ENCODE results near the gene EML5.

EML5 gene

DNA sequence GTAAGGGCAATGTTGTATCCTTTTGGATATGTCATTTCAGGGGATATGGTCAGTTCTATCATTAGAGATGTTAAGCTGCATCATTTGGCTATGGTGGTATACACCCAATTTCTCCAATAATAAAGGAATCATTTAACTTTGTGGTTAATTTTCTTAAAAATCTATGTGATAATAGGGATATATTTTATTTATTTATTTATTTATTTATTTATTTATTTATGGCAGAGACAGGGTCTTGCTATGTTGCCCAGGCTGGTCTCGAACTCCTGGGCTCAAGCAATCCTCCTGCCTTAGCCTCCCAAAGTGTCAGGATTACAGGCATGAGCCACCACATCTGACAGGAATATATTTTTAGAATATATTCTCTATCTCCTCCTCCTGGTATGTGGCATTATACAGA, 85.7 kb downstream of the EML5 start:
- no peak for DNase-seq (ENCODE audit: low read depth)

DNA sequence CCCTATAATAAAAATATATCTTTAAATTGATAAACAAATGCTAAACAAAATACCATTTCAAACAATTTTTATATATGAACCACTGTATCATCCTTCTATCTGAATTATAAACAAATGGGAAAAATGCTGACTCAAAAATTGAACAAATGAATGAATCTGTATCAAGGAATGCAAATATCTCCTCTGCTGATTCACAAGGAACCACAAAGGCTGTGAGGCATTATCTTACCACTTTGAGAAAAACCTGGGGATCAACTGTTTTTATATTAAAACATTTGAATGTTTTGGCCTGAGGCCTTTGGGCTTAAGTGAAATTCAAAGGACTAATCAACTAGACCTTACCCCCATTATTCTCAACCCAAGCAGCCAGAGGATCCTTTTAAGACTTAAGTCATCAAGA, 86.3 kb downstream of the EML5 start:
- no peak for DNase-seq (ENCODE audit: low read depth)

DNA sequence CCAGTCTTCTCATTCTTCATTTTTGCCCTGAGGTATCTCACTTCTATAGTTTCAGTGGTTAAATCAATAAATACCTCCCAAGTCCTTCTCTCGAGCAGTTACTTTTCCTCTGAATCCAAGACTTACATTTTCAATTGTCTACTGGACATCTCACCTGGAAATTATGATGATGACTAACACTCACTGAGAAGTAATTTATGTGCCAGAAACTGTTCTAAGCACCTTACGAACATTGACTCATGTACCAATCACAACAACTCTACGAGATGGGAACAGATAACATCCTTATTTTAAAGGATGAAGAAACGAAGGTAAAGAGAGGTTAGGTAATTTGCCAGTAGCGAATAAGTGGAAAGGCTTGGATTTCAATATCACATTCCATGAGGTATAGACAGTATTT, 94.1 kb downstream of the EML5 start:
- no peak for DNase-seq (ENCODE audit: low read depth)

DNA sequence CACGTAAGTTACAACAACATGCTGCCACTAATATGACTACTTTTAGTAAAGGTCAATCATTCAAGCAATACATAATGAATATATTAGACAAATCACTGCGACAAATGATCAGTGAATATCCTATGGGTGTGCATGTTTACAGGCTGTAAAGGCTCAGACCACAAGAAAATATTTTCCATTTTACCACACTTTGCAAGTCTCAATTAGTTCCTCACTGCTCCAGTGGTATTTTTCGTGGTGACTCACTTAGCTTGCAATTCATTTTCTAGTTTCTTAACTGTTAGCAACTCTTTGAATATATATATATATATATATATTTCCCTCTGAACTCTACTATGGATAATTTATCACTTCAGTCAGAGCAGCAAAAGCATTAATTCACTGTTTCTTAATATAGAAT, 96.9 kb downstream of the EML5 start:
- DNase-seq (ENCODE audit: low read depth) = no peak

DNA sequence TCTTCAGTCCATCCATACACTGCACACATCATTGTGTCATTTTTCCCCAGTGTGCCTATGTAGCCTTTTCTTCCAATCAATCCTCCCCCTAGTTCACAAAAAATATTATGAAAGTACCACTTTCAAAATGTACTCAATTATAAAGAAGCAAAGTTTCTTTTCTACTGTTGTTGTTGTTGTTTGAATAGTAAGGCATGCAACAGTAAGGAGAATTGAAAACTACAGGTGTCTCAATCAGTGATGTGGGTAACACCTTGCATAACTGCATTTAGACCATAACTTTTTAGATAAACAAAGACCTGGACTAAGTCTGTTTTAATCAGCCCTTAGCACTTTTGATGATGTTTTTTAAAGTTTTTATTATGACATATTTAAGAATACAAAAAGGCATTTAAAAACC, 104.4 kb downstream of the EML5 start:
- no peak for DNase-seq (ENCODE audit: low read depth)

DNA sequence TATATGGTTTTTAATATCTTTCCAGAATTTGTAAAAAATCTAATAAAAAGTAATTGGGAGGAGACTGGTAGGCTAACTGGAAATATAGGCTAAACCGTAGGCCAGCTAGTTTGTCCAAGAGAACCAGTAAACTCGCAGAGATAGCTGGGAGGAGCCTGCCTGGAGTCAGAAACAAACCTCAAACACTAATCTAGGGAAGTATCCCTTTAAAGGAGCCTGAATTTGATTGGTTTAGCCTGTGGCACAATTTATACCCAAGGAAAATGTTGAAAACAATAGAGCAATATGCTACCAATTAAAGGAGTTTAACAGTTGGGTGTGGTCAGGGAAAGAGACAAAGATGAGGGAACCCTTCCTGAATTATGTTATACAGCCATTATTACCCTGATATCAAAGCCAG, 109.6 kb downstream of the EML5 start:
- no peak for DNase-seq (ENCODE audit: low read depth)

DNA sequence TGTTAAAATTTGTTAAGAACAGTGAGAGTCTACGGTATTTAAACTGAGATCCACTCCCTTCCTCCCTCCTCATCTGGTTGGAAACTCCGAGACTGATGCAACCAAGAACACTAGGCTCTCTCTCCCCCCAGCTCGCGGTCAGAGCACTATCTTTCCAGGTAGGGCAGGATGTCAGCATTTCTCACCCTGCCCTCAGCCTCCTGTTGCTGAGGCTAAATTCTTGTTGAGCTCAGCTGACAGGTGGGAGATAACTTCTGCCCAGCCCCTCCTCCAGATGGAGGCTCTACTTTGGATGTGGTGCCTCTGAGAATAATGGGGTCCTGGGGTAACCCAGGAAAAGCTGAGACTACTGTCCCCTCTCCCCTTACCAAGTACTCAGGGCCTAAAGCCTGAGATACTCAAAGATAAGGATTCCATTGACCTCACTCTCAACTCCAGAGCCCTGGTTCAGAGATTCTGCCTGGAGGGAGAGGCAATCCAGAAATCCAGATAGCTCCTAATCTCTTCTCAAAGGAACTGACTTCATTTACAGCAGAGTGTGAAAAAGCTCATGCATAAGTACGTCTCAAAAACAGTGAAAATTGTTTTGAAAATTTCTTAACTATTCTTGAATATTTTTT, 110.1 kb downstream of the EML5 start:
- DNase-seq (ENCODE audit: low read depth) = no peak

DNA sequence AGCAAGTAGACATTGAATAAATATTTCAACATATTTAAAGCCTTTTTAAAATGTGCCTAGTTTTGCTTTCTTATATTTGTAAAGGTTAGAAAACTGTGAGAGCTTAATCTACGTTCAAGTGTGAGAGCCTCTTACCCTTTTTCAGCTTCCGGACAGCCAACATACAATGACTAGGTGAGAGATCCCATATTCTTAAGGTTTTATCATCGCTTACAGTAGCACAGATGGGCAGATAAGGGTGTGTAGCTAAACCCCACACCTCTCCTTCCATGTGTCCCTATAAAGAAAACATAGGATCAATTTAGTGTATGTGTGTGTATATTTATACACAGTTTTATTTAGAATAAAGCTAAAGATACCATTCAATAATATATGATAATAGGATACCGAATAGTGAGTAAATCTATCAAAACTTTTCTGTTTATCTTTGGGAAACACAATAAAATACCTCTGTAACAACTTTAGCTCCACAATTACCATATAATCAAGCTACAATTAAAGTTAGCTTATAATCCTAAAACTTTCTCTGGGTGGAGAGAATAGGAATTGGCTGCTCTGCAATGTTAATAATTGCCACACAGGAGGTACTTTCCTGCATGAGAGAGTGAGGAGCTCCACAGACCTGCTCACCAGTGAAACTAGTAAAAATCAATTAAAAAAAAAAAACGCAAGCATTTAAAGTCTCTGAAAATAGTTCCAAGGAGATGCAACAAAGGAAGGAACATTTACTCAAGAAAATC, 110.8 kb downstream of the EML5 start:
- DNase-seq (ENCODE audit: low read depth) = no peak

DNA sequence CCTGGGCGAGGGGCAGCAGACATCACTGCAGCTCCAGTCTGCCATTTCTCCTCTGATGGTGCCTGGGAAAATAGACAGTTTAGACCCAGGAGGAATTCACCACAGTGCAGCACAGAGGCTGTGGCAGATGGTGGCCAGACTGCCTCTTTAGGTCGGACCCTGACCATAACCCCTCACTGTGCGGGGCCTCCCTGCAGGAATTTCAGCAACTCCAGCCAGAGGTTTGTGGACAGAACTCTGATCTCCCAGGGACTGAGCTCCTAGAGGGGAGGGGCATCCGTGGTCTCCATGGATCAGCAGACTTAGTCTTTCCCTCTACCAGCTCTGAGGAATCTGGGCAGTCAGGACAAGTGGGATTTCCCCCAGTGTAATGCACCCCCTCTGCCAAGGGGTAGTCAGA, 123.4 kb downstream of the EML5 start:
- DNase-seq (ENCODE audit: low read depth) = no peak

DNA sequence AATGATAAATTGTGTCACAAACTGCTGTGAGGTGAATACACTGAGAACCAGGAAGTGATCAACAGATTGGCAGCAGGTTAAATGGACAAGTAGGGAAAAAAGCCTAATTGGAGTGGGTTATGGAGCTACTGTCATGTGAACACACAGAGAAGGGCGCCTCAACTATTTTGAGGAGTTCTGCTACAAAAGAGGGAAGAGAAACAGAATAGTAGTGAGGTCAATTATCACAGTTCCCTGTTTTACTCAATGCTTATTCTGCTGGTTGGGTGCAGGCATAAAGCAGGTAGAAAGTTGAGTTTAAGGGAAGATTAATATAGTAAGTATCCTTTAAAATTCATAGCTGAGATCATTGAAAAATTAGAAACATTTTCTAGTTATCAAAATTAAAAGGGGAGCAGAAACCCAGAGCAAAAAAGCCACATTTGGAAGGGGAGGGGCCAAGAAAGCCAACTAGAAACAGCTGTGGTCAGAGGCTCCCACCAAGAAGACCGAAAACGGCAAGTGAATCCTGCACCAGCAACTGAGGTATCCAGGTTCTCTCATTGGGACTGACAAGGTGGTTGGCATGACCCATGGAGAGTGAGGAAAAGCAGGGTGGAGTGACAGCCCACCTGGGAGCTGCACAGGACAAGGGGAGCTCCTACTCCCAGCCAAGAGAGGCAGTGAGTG, 124.2 kb downstream of the EML5 start:
- DNase-seq (ENCODE audit: low read depth) = no peak

DNA sequence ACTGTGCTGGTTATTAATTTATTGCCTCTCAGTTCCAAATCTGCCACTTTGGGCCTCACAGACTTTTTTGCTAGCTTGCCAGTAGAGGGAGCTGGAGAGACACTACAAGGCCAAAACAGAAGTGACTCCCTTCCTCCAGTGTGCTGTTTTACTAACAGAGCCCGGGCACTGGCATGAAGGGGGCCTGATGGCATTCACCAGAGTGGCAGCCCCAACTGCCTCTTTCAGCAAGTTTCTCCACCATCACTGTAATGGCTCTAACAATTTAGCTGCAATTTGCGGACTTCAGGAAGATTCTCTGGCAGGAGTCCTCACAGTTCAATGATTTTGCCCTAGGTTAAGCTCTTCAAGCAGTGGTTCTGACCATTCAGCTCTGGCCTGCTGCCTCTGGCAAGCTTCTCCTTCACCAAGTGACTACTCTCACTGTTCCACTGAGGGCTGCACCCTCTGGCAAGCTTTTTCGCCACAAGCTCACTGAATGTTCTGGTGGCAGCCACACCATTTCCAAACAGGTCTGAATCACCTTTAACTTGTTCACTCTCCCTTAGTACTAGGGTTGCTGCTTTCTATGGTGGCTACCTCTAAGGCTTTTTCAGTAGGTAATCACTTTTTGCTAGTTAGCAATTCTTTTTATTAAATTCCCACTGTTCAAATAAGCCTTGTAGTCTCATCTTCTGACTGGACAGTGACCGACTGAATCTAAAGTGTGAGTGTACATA, 125.0 kb downstream of the EML5 start:
- DNase-seq (ENCODE audit: low read depth) = peak; percentile 3

DNA sequence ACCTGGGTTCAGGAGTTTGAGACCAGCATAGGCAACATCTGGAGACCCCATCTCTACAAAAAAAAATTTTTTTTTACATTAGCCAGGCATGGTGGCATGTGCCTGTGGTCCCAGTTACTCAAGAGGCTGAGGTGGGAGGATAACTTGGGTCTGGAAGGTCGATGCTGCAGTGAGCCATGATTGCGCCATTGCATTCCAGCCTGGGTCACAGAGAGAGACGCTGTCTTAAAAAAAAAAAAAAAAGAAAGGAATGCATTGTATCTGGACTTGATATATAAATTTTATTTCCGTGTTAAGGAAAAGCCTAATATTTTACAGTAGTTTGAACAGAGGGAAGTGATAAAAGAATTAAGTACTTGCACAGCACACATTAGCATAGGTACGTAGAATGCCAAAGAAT, 132.7 kb downstream of the EML5 start:
- DNase-seq (ENCODE audit: low read depth) = no peak

DNA sequence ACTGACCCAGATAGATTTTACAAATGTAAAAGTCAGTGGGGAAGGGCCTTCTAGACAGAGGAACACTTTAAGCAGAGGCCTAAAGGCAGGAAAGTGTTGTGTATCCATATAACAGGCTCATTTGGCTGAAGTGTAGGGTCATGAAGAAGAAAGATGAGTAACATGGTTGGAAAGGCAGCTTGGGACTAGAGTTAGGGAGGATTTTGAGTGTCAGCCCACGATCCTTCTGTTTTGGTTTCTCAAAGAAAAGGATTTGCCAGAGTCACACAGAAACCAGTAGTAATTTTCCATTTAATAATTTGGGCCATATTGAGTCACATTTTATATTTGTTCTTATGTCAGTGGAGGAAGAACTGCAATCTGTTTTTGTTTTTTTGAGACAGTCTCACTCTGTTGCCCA, 153.5 kb downstream of the EML5 start:
- DNase-seq (ENCODE audit: low read depth) = no peak

DNA sequence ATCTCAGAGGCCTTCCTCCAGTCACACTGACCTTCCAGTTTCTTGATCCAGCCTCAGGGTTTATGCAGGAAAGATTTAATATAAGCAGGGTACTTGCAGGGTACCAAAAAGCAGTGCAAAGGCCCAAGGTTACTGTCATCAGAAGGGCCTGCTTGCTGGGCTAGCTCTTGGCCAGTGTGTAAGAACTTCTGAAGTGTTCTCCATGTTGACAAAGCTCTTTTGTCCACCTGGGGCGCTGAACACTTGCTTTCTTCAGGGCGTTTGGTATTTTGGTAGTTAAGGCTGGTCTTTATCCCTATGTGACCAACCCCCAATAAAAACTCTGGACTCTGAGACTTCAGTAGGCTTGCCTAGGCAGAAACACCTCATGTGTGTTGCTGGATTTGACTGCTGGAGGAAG, 160.2 kb downstream of the EML5 start:
- no peak for DNase-seq (ENCODE audit: low read depth)

DNA sequence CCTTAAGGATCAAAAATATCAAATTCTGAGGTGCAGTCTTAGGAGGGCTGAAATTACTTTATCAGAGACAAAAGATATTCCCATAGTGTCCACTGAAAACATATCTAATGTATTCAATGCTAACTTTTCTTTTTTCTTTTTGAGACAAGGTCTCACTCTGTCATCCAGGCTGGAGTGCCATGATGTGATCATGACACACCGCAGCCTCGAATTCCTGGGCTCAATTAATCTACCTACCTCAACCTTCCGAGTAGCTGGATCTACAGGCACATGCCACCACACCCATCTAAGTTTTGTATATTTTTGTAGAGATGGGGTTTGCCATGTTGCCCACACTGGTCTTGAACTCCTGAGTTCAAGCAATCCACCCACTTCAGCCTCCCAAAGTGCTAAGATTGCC, 161.7 kb downstream of the EML5 start:
- no peak for DNase-seq (ENCODE audit: low read depth)

DNA sequence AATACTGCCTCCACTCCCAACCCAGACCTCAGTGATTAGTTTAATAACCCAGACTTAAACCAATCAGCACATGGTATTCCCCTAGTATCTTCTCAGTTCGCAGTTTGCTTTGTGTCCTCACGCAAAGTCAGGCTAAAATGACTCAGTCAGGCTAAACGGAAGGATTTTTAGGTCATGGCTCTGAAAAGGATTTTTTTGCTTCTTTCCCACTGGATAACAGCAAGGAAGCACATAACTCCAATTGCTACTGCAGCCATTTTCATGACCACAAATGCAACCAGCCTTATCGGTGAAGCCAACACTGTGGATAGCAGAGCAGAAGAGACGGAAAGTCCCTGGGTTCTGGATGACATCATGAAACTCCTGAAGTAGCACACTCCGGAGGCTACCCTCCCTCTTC, 162.2 kb downstream of the EML5 start:
- DNase-seq (ENCODE audit: low read depth) = no peak

DNA sequence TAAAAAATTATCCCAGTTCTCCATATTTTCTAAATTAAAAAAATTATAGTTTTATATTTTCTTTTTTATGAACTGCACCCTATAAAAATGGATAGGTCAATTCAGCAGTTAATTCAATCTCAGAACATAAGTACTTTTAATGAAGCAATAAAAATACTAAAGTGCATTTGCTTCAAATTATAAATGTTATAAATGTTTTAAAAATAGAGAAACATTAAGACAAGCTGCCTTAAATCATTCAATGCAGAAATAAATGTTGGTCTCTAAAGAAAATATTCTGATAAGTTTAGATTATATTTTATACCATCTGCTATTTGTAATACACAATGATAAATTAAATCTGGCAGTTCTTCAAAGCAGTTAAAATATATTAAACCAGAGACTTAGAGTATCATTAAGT, 164.3 kb downstream of the EML5 start:
- no peak for DNase-seq (ENCODE audit: low read depth)

DNA sequence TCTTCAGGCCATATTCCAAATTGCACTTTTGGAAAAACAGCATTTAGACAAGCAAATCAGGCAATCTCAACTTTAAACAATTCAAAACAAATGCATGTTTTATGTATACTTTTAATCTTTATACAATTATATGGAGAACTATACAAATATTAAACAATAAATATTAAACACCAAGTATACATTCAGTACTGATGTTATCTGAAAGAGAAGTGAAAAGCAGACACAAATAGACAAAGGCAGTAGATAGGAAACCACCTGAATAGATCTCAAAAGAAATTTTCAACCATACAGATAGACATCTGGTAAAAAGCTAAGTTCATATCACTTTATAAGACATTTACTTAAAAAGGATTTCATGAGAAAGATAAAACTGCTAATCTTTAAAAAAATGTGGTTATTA, 164.7 kb downstream of the EML5 start:
- no peak for DNase-seq (ENCODE audit: low read depth)

DNA sequence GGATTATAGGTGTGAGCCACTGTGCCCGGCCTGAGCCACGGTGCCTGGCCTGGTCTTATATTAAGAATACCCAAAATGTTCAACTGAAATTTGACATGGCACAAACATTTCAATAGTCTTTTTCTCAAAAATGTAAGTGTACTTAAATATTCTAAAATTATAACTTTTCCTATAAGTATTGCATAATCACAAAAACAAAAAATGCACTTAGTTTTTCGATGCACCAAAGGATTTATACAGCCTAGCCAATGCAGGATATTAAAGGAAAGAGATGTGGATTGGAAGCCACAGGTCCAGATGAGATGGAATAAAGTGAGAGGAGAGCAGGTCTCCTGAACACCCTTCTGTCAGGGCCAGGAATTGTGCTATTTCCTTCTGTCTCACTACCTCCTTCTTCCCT, 167.1 kb downstream of the EML5 start:
- no peak for DNase-seq (ENCODE audit: low read depth)

DNA sequence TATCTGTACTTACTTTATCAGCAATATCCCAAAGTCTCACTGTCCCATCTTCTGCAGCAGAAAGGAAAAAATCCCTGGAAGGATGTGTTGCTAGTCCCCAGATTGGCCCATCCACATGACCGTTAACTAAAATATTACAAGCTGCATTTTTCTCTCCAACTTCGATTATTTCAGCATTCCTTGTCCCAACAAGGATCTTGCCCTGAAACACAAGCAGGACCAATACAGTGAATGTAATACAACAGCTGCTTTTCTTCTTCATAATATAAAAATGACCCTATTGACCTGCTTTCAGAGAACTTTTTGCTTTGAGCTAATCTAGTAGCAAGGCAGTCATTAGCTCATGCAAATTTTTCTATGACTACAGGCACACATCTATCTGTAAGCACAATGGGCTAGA, 171.7 kb downstream of the EML5 start:
- DNase-seq (ENCODE audit: low read depth) = no peak

DNA sequence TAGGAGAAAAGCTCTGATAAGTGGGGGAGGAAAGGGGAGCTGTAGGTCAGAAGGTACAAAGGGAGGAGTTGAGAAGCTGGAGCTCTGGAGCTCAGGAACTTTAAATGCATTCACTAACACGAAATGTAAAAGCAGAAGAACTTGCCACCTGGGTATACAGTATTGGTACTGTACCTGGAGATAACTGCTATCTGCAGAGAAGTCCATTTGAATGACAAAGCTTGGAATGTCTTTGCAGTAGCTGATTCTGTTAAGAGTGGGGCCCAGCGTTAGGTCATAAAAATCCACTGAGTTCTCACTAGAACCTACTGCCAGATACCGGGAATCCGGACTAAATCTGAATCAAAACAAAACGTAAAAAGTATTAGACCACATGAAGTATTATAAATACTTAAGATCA, 174.3 kb downstream of the EML5 start:
- DNase-seq (ENCODE audit: low read depth) = no peak

DNA sequence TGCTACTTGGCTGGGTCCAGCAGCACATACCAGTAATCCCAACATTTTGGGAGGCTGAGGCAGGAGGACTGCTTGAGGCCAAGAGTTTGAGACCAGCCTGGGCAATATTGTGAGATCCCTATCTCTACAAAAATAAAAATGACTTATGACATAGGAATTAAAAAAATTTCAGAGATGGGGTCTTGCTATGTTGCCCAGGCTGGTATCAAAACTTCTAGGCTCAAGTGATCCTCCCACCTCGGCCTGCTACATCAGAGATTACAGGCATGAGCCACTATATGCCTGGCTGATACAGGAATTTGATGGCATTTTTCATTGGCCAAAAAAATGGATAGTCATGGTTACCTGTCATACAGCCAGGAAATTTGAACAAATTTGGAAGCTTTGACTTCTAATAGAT, 175.3 kb downstream of the EML5 start:
- no peak for DNase-seq (ENCODE audit: low read depth)

DNA sequence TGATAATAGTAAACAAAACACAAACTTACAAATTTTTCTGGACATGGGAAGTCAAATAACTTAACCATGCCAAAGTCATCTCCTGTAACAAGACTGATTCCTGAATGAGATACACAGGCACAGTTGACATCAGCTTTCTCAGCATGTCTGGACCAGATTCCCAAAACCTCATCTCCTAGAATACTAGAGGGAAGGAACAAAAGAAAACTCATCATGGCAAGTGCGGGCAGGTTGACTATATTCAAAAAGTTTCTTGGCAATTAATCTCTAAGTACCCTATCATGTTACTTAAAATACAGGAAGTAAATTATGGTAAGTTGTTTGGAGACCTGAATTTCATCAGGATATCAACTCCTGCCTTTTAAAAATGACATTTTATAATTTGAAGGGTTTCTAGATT, 176.1 kb downstream of the EML5 start:
- DNase-seq (ENCODE audit: low read depth) = no peak
